Neural cell (in vitro differentiated cells): ENCODE results near the gene TNFAIP1.

Experiments
- CTCF ChIP-seq: fragments of 450-650 bp; IDR thresholded peaks from 2 replicates; pipeline ENCODE4 v1.5.1; 2014; ENCODE audit warnings: antibody characterized with exemption, mild to moderate bottlenecking, moderate library complexity; ENCODE audit not compliant: poor library complexity, severe bottlenecking
- EP300 ChIP-seq: fragments of 450-650 bp; conservative IDR thresholded peaks from 2 replicates; pipeline ENCODE4 v1.6.1; 2014; ENCODE audit warnings: antibody characterized with exemption, mild to moderate bottlenecking, moderate library complexity; ENCODE audit not compliant: poor library complexity, severe bottlenecking
- EZH2 ChIP-seq: fragments of 200-600, 300-800 bp; shearing (Covaris generic), sonication (generic); IDR thresholded peaks from 2 replicates; pipeline ENCODE4 v1.6.1; 2014; ENCODE audit warnings: antibody characterized with exemption, low read length, borderline replicate concordance, mild to moderate bottlenecking; ENCODE audit not compliant: insufficient read depth, poor library complexity, severe bottlenecking
- POLR2AphosphoS5 ChIP-seq: IDR thresholded peaks from 2 replicates; pipeline ENCODE4 v1.6.1; 2012

GRCh38 chr17:28391401-28391800, 55.8 kb downstream of the TNFAIP1 start:
- no peak for TF ChIP-seq CTCF
- no peak for TF ChIP-seq POLR2AphosphoS5
- TF ChIP-seq EZH2: no peak
- no peak for TF ChIP-seq EP300
